A549 treated with Hydrocortisone at 1 μM for 4 hours (cell line): ENCODE results near the gene CLC. TPM values are rescaled to one million over a fixed set of nuclear protein-coding genes. Genes with fewer than 3 reads are reported as not detected.

Experiments used
- total RNA-seq: library from RNA; stranded (reverse); fragments of 200-300 nt; extraction: Qiagen RNA extraction; gene quantifications from 5 replicates; pipeline ENCODE4 v1.2.3, GENCODE V29; 2022

Gene CLC
- 0.18 TPM in 1 of 5 replicates, not detected in the others for total RNA-seq

DNA sequence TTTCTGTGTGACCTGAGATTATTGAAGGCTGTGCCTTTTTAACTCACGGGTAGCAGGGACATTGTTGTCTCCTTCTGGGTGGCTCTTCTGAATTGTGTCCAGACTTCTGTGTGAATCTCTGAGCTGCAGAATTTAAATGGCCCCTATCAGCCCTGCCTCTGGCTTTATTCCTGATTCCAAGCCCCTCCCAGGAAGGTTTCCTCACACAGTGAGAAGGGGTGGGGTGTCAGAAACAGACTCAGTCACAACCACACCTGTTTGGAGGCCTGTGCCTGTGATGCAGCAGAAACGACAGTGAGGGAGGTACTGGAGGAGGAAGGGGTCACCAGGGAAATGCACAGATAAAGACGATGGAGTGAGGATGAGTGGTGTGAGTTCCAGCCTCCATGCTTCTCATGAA lies at the start of gene CLC:
Gene CLC (minus strand): TSS at position 139 of the 400 bp plus-strand sequence. CDS start 77 bp downstream, at position 62.

DNA sequence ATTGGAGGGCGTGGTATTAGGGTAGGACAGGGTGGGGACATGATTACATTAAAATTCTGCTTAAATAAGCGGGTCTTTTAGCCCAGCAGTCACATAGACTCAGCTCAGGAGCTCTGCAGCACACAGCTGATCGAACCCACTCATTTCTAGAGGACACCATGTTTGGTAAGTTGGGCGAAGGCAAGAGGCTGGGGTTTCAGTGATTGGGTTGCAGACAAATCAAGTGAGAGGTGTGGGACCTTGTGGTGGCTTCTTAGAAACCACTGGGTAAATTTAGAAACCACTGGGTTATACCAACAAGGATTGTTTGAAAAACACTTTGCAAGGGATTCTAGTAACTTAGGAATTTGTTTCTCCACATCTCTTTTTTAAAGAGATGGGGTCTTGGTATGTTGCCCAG lies 40.9 kb upstream of the CLC start, which contains the start of gene LEUTX:
Gene LEUTX (plus strand): TSS at position 92 of the 400 bp plus-strand sequence. CDS start 67 bp downstream, at position 159.

GRCh38 chr19:39704181-39705044 lies 33.4 kb downstream of the CLC start, which contains the start of gene LGALS14:
Gene LGALS14, plus strand, starts transcription at chr19:39704481. Its CDS starts 48 bp downstream, at chr19:39704529.

Other genes with a start within 250 kb of the CLC start
- 5.9 to 11.4 TPM (median 10.6 TPM) in 5 replicates for gene DLL3, start 239.1 kb downstream of the CLC start, total RNA-seq
- not detected in 5 replicates for gene SELENOV, start 222.9 kb downstream of the CLC start, total RNA-seq
- 7.3 to 10.1 TPM (median 8.1 TPM) in 5 replicates for gene EID2B, start 205.2 kb downstream of the CLC start, total RNA-seq
- 33.6 to 44.2 TPM (median 43.1 TPM) in 5 replicates for gene EID2, start 197.9 kb downstream of the CLC start, total RNA-seq
- gene LGALS13, start 135.5 kb downstream of the CLC start, total RNA-seq: not detected in 5 replicates
- gene LGALS16, start 82.1 kb downstream of the CLC start, total RNA-seq: not detected in 5 replicates
- gene LGALS14, start 33.5 kb downstream of the CLC start, total RNA-seq: not detected in 5 replicates
- gene LEUTX, start 40.8 kb upstream of the CLC start, total RNA-seq: not detected in 5 replicates
- 18.2 to 22.5 TPM (median 20.4 TPM) in 5 replicates for gene DYRK1B, start 96.1 kb upstream of the CLC start, total RNA-seq
- gene FBL, start 108.3 kb upstream of the CLC start, total RNA-seq: 583 to 713 TPM (median 684 TPM) in 5 replicates
- gene FCGBP, start 196.6 kb upstream of the CLC start, total RNA-seq: 0.63 to 0.97 TPM (median 0.70 TPM) in 5 replicates
- 257 to 292 TPM (median 275 TPM) in 5 replicates for gene PSMC4, start 233.1 kb upstream of the CLC start, total RNA-seq